ENCODE measurements around the gene VASH2.
"Not testable (repeated sequence)": the region's sequence is repeated elsewhere in the genome, so short reads cannot be mapped to it uniquely, and the experiment has no call there.

DNA sequence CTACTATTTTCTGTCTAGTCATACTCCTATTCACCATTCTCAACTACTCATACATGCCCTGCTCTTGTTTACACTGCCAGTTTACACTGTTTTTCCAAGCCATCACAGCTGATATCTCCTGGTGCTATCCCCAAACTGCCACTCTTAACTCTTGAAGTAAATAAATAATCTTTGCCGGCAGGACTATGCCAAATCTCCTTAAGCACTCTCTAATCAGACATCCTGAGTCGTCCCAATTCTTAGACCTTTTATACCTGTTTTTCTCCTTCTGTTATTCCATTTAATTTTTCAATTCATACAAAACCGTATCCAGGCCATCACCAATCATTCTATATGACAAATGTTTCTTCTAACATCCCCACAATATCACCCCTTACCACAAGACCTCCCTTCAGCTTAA, 36.7 kb upstream of the VASH2 start:
- not testable (repeated sequence) for TF ChIP-seq EZH2 (IDR thresholded peaks at IDR 0.05; ENCODE audit: insufficient read depth, poor library complexity, severe bottlenecking); EZH2phosphoT487 (IDR thresholded peaks at IDR 0.05; ENCODE audit: insufficient read depth, low read depth)

Data from GM23248 (cell line).